ENCODE results near the gene ADAMTS12.

Gene ADAMTS12

DNA sequence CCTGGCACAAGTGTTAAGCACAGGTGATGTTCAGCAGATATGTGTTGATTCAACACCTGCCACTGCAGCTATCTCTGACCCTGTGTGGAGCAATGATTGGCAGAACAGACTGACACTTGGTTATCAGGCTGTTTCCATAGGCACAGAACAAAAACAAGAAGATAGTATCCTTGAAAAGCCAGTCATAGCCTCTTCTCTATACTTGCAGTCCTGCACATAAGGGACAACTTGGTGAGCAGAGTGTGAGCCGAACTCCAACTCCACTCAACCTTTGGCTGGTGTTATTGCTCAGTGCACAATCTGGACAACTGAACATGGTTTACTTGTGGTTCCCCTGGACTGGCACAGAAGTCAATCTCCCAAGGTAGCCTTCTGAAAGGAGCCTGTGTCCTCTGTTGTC is 99.2 kb downstream of the ADAMTS12 start:
- peak overlapping the region; percentile 79 for H3K9ac ChIP-seq (ENCODE audit: low read length)
- H3K27ac ChIP-seq (ENCODE audit: low read length, poor library complexity, severe bottlenecking), result no peak overlapping the region
- H3K36me3 ChIP-seq (ENCODE audit: control insufficient read depth in 1 of 2, insufficient read depth in 2 of 2, low read depth in 1 of 2, low read length in 2 of 2), result peaks cover 3% of the 10 kb centered on the region in 2 experiments
- no peak overlapping the region for H3K4me2 ChIP-seq (ENCODE audit: low read length, poor library complexity, severe bottlenecking)
- H3K79me1 ChIP-seq (replicated peaks; ENCODE audit: low read length, poor library complexity, severe bottlenecking), result peaks cover 14% of the 10 kb centered on the region
- H4K91ac ChIP-seq (ENCODE audit: low read length), result no peak overlapping the region
- H3K9me3 ChIP-seq (ENCODE audit: control insufficient read depth, low read length), result no peaks in the 10 kb centered on the region
- peak overlapping the region in 1 of 2 experiments; percentile 32 for H3K4me3 ChIP-seq (ENCODE audit: insufficient read depth in 1 of 2, low read depth in 1 of 2, low read length in 2 of 2)
- peak overlapping the region; percentile 0 to 79 for H3K18ac ChIP-seq (ENCODE audit: low read depth in 1 of 2, low read length in 2 of 2)
- peaks cover 16% of the 10 kb centered on the region for H3K4me1 ChIP-seq (ENCODE audit: control insufficient read depth, insufficient read depth, low read depth, low read length)
- DNase-seq, result no peak
- no peaks in the 10 kb centered on the region for H3K27me3 ChIP-seq (ENCODE audit: control insufficient read depth in 1 of 2, insufficient read depth in 1 of 2, low read length in 2 of 2)
- H3K4ac ChIP-seq (ENCODE audit: low read depth in 1 of 2, low read length in 2 of 2), result peak overlapping the region in 1 of 2 experiments; percentile 10
- WGBS, result 100% methylated on average over 1 of the region's 1 CpG
- H2BK12ac ChIP-seq (ENCODE audit: low read length in 2 of 2), result peak overlapping the region; percentile 6 to 83
- H2BK5ac ChIP-seq (ENCODE audit: low read depth, low read length, poor library complexity, severe bottlenecking), result no peak overlapping the region
- no peak overlapping the region for H2AFZ ChIP-seq (ENCODE audit: low read depth, low read length)
- H4K8ac ChIP-seq (ENCODE audit: low read length), result no peak overlapping the region
- no peak overlapping the region for H3K23ac ChIP-seq (ENCODE audit: low read length in 2 of 2)
- H2AK5ac ChIP-seq (ENCODE audit: low read length, severe bottlenecking), result no peak overlapping the region
- no peak overlapping the region for H3K14ac ChIP-seq (ENCODE audit: low read length in 2 of 2)
- no peak overlapping the region for H2BK15ac ChIP-seq (ENCODE audit: low read depth, poor library complexity, severe bottlenecking)
- no peak overlapping the region for H2BK120ac ChIP-seq (ENCODE audit: low read depth, low read length)

DNA sequence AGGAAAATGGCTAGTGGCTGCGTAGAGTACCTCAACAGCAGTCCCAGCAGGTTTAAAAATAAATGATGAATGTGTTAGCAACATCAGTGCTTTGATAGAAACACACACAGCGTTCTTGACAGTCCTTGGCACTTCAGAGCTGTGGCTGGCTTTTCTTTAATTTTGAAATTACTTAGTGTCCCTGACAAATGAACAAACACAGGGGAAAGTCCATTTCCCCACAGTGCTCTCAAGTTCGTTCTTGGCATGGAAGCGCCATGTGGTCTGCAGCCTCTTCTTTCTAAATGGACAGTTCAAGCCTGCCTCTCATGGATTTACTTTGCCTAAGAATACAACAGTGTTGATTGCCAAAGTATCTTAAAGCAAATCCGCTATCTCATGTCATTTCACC is 102.2 kb downstream of the ADAMTS12 start:
- H3K27ac ChIP-seq (ENCODE audit: low read length, poor library complexity, severe bottlenecking), result peak overlapping the region; percentile 94
- H3K9me3 ChIP-seq (ENCODE audit: control insufficient read depth, low read length), result no peaks in the 10 kb centered on the region
- peak; percentile 45 for DNase-seq
- peak overlapping the region; percentile 57 for H3K9ac ChIP-seq (ENCODE audit: low read length)
- H3K4ac ChIP-seq (ENCODE audit: low read depth in 1 of 2, low read length in 2 of 2), result peak overlapping the region in 1 of 2 experiments; percentile 81
- H3K36me3 ChIP-seq (ENCODE audit: control insufficient read depth in 1 of 2, insufficient read depth in 2 of 2, low read depth in 1 of 2, low read length in 2 of 2), result peaks cover 3% of the 10 kb centered on the region in 2 experiments
- H3K4me1 ChIP-seq (ENCODE audit: control insufficient read depth, insufficient read depth, low read depth, low read length), result peaks cover 16% of the 10 kb centered on the region
- no peaks in the 10 kb centered on the region for H3K27me3 ChIP-seq (ENCODE audit: control insufficient read depth in 1 of 2, insufficient read depth in 1 of 2, low read length in 2 of 2)
- H2BK5ac ChIP-seq (ENCODE audit: low read depth, low read length, poor library complexity, severe bottlenecking), result peak overlapping the region; percentile 87
- WGBS, result 81% methylated on average over 5 of the region's 5 CpGs
- H3K4me3 ChIP-seq (ENCODE audit: insufficient read depth in 1 of 2, low read depth in 1 of 2, low read length in 2 of 2), result no peak overlapping the region
- H3K18ac ChIP-seq (ENCODE audit: low read depth in 1 of 2, low read length in 2 of 2), result peak overlapping the region in 1 of 2 experiments; percentile 23
- no peak overlapping the region for H3K23ac ChIP-seq (ENCODE audit: low read length in 2 of 2)
- H4K91ac ChIP-seq (ENCODE audit: low read length), result no peak overlapping the region
- H2BK12ac ChIP-seq (ENCODE audit: low read length in 2 of 2), result no peak overlapping the region
- no peak overlapping the region for H2AFZ ChIP-seq (ENCODE audit: low read depth, low read length)
- H2BK120ac ChIP-seq (ENCODE audit: low read depth, low read length), result peak overlapping the region; percentile 29
- H2AK5ac ChIP-seq (ENCODE audit: low read length, severe bottlenecking), result peak overlapping the region; percentile 95
- no peak overlapping the region for H3K14ac ChIP-seq (ENCODE audit: low read length in 2 of 2)
- H4K8ac ChIP-seq (ENCODE audit: low read length), result no peak overlapping the region
- peaks cover 14% of the 10 kb centered on the region for H3K79me1 ChIP-seq (replicated peaks; ENCODE audit: low read length, poor library complexity, severe bottlenecking)
- no peak overlapping the region for H2BK15ac ChIP-seq (ENCODE audit: low read depth, poor library complexity, severe bottlenecking)
- no peak overlapping the region for H3K4me2 ChIP-seq (ENCODE audit: low read length, poor library complexity, severe bottlenecking)

DNA sequence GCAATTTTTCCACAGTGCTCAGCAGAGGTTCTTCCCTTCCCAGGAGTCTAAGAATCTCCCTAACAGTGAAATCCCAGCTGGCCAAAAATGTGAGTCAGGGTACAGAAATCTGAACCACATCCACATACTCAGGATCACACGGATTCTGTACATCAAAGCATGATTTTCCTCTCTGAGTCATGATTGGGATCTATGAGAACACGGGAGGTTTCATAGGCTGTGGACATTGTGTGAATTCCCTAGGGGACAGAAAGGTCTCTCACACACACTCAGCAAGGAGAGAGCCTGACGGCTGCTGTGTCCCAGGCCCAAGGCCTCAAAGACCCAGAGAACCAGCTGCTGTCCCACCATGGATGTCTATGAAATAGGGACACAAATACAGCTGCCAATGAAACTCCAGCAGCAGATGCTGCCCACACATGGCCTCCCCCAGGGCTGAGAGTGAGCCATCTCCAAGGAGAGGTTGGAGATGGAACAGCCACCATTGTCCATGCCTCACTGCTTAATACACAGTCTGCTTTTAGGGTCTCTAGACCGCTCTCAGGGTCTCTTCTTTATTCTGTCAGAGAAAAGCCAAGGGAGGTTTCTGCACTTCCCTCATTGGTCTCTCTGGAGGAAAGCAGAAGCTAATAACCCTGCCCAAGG is 102.7 kb downstream of the ADAMTS12 start:
- peak overlapping the region; percentile 23 to 96 for H3K18ac ChIP-seq (ENCODE audit: low read depth in 1 of 2, low read length in 2 of 2)
- no peaks in the 10 kb centered on the region for H3K9me3 ChIP-seq (ENCODE audit: control insufficient read depth, low read length)
- H3K27me3 ChIP-seq (ENCODE audit: control insufficient read depth in 1 of 2, insufficient read depth in 1 of 2, low read length in 2 of 2), result no peaks in the 10 kb centered on the region
- H4K91ac ChIP-seq (ENCODE audit: low read length), result peak overlapping the region; percentile 97
- peak overlapping the region; percentile 94 for H3K27ac ChIP-seq (ENCODE audit: low read length, poor library complexity, severe bottlenecking)
- peak overlapping the region; percentile 29 for H2BK120ac ChIP-seq (ENCODE audit: low read depth, low read length)
- no peak overlapping the region for H3K4me3 ChIP-seq (ENCODE audit: insufficient read depth in 1 of 2, low read depth in 1 of 2, low read length in 2 of 2)
- WGBS, result 29% methylated on average over 3 of the region's 4 CpGs
- peak overlapping the region in 1 of 2 experiments; percentile 68 for H3K23ac ChIP-seq (ENCODE audit: low read length in 2 of 2)
- peak overlapping the region; percentile 95 for H2AK5ac ChIP-seq (ENCODE audit: low read length, severe bottlenecking)
- peaks cover 3% of the 10 kb centered on the region in 2 experiments for H3K36me3 ChIP-seq (ENCODE audit: control insufficient read depth in 1 of 2, insufficient read depth in 2 of 2, low read depth in 1 of 2, low read length in 2 of 2)
- H2BK5ac ChIP-seq (ENCODE audit: low read depth, low read length, poor library complexity, severe bottlenecking), result peak overlapping the region; percentile 87
- peak overlapping the region; percentile 90 for H4K8ac ChIP-seq (ENCODE audit: low read length)
- H2BK12ac ChIP-seq (ENCODE audit: low read length in 2 of 2), result peak overlapping the region in 1 of 2 experiments; percentile 78
- DNase-seq, result peak; percentile 100
- peaks cover 11% of the 10 kb centered on the region for H3K4me1 ChIP-seq (ENCODE audit: control insufficient read depth, insufficient read depth, low read depth, low read length)
- H3K14ac ChIP-seq (ENCODE audit: low read length in 2 of 2), result no peak overlapping the region
- no peak overlapping the region for H2AFZ ChIP-seq (ENCODE audit: low read depth, low read length)
- peak overlapping the region; percentile 10 for H3K4me2 ChIP-seq (ENCODE audit: low read length, poor library complexity, severe bottlenecking)
- no peak overlapping the region for H2BK15ac ChIP-seq (ENCODE audit: low read depth, poor library complexity, severe bottlenecking)
- H3K4ac ChIP-seq (ENCODE audit: low read depth in 1 of 2, low read length in 2 of 2), result peak overlapping the region; percentile 52 to 81
- H3K79me1 ChIP-seq (replicated peaks; ENCODE audit: low read length, poor library complexity, severe bottlenecking), result peaks cover 14% of the 10 kb centered on the region
- H3K9ac ChIP-seq (ENCODE audit: low read length), result peak overlapping the region; percentile 57

DNA sequence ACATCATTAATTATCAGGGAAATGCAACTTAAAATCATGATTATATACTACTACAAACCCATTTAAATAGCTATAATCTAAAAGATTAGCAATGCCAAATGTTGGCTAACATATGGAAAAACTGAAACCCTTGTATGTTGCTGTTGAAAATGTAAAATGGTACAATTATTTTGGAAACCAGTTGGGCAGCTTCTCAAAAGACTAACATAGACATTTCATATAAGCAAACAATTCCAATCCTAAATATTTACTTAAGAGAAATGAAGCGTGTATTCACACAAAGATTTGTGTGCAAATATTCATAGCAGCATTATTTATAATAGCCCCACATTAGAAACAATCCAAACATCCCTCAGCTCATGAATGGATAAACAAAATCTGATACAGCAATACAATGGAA is 106.2 kb downstream of the ADAMTS12 start:
- DNase-seq, result no peak
- Histone ChIP-seq H3K18ac (ENCODE audit: low read depth in 1 of 2, low read length in 2 of 2) (no peak overlapping the region), H3K4me2 (ENCODE audit: low read length, poor library complexity, severe bottlenecking) (no peak overlapping the region), H3K9me3 (ENCODE audit: control insufficient read depth, low read length) (no peaks in the 10 kb centered on the region), H3K4me3 (ENCODE audit: insufficient read depth in 1 of 2, low read depth in 1 of 2, low read length in 2 of 2) (no peak overlapping the region), H2BK5ac (ENCODE audit: low read depth, low read length, poor library complexity, severe bottlenecking) (no peak overlapping the region), H2BK15ac (ENCODE audit: low read depth, poor library complexity, severe bottlenecking) (no peak overlapping the region), H2AK5ac (ENCODE audit: low read length, severe bottlenecking) (no peak overlapping the region), H3K23ac (ENCODE audit: low read length in 2 of 2) (no peak overlapping the region), H3K27ac (ENCODE audit: low read length, poor library complexity, severe bottlenecking) (no peak overlapping the region), H3K9ac (ENCODE audit: low read length) (no peak overlapping the region), H3K4me1 (ENCODE audit: control insufficient read depth, insufficient read depth, low read depth, low read length) (peaks cover 8% of the 10 kb centered on the region), H2BK120ac (ENCODE audit: low read depth, low read length) (no peak overlapping the region), H3K14ac (ENCODE audit: low read length in 2 of 2) (no peak overlapping the region), H3K4ac (ENCODE audit: low read depth in 1 of 2, low read length in 2 of 2) (no peak overlapping the region), H3K79me1 (replicated peaks; ENCODE audit: low read length, poor library complexity, severe bottlenecking) (peaks cover 7% of the 10 kb centered on the region), H4K8ac (ENCODE audit: low read length) (no peak overlapping the region), H2BK12ac (ENCODE audit: low read length in 2 of 2) (no peak overlapping the region), H4K91ac (ENCODE audit: low read length) (no peak overlapping the region), H2AFZ (ENCODE audit: low read depth, low read length) (no peak overlapping the region), H3K36me3 (ENCODE audit: control insufficient read depth in 1 of 2, insufficient read depth in 2 of 2, low read depth in 1 of 2, low read length in 2 of 2) (no peaks in the 10 kb centered on the region), H3K27me3 (ENCODE audit: control insufficient read depth in 1 of 2, insufficient read depth in 1 of 2, low read length in 2 of 2) (no peaks in the 10 kb centered on the region)
- WGBS, result 100% methylated on average over 1 of the region's 1 CpG

Measured in mesenchymal stem cell (in vitro differentiated cells and primary cell).